Right atrium auricular region (tissue), 2 donors: ENCODE results near the gene HDAC9. TPM values are rescaled to one million over a fixed set of nuclear protein-coding genes. Genes with fewer than 3 reads are reported as not detected.

Experiments used
- DNase-seq: peaks from one replicate; pipeline ENCODE4 v3.0.0-alpha.2; 2019; ENCODE audit warnings: low spot score
- H3K27ac ChIP-seq, 2 donors: fragments of 200-600 bp; sonication (generic); 1 replicate in 1 of 2; 2 replicates in 1 of 2; pipeline ENCODE4 v1.5.1; 2016 to 2019
- H3K27me3 ChIP-seq, 2 donors: fragments of 200-600 bp; sonication (generic); one replicate each; pipeline versions ENCODE4 v1.5.1 to v1.6.0; 2017 to 2019
- H3K36me3 ChIP-seq: fragments of 200-600 bp; sonication (generic); one replicate; pipeline ENCODE4 v1.5.1; 2016
- H3K4me1 ChIP-seq, 2 donors: fragments of 200-600 bp; sonication (generic); one replicate each; pipeline versions ENCODE4 v1.5.1 to v1.6.0; 2017 to 2019
- H3K4me3 ChIP-seq, 2 donors: fragments of 200-600 bp; sonication (generic); 1 replicate in 1 of 2; 2 replicates in 1 of 2; pipeline ENCODE4 v1.5.1; 2017 to 2019; ENCODE audit warnings: mild to moderate bottlenecking in 1 of 2, moderate library complexity in 1 of 2
- H3K9me3 ChIP-seq, 2 donors: fragments of 200-600 bp; sonication (generic); one replicate each; pipeline ENCODE4 v1.5.1; 2019
- total RNA-seq, 2 donors: library from RNA; depleted of rRNA; stranded (reverse); fragments of >200 nt; gene quantifications; one replicate each; pipeline ENCODE4 v1.1.0, GENCODE V29; 2016
- TF ChIP-seq, protein P1 (sequence below), 2 donors: fragments of 200-600 bp; sonication (generic); IDR thresholded peaks; one replicate each; pipeline ENCODE4 v1.5.1; 2019; ENCODE audit warnings: antibody characterized with exemption in 2 of 2

HDAC9 gene
- total RNA-seq, 2 donors from 2014 or later = 16.6 to 28.0 TPM

DNA sequence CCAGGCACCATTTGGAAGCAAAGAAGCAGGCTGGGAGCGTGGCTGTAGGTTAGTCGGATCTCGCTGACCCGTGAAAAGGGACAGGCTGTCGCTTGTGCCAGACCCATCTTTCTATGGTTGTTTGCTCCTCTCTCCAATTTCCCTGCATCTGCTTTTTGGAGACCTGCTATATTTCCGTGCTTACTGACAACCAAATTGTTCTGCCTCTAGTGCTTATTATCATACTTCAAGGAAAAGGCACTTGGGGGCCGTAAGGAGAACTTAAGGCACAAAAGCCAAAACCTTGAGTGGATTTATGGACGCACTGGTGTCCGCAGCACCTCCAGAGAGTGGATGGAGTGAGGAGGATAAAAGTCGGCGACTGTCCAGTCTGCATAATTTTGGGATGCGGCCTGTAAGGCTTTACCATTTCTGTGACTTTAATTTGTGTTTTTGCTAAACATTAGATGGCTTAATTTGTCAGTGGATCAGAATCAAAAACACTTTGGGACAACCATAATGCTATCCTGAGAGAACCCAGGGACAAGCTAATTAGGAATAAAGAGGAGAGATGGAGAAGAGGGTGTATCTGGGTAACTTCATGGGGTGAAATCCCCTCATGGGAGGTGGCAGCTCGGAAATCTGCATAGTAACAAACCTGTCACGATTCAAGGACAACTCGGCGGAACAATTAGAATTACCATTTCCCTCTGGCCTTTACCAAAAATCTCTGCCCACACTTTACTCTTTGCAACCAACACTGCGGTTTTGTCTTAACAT lies 206.7 kb downstream of the HDAC9 start:
- Histone ChIP-seq H3K4me3 (no peak overlapping the region), H3K36me3 (no peaks in the 10 kb centered on the region), H3K27me3 (no peaks in the 10 kb centered on the region), H3K9me3 (no peaks in the 10 kb centered on the region), H3K27ac (no peak overlapping the region), H3K4me1 (peaks cover 0 to 5% of the 10 kb centered on the region in 2 donors)
- DNase-seq = no peak
- TF ChIP-seq, protein P1, sequence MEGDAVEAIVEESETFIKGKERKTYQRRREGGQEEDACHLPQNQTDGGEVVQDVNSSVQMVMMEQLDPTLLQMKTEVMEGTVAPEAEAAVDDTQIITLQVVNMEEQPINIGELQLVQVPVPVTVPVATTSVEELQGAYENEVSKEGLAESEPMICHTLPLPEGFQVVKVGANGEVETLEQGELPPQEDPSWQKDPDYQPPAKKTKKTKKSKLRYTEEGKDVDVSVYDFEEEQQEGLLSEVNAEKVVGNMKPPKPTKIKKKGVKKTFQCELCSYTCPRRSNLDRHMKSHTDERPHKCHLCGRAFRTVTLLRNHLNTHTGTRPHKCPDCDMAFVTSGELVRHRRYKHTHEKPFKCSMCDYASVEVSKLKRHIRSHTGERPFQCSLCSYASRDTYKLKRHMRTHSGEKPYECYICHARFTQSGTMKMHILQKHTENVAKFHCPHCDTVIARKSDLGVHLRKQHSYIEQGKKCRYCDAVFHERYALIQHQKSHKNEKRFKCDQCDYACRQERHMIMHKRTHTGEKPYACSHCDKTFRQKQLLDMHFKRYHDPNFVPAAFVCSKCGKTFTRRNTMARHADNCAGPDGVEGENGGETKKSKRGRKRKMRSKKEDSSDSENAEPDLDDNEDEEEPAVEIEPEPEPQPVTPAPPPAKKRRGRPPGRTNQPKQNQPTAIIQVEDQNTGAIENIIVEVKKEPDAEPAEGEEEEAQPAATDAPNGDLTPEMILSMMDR (IDR thresholded peaks at IDR 0.05) = no peak

DNA sequence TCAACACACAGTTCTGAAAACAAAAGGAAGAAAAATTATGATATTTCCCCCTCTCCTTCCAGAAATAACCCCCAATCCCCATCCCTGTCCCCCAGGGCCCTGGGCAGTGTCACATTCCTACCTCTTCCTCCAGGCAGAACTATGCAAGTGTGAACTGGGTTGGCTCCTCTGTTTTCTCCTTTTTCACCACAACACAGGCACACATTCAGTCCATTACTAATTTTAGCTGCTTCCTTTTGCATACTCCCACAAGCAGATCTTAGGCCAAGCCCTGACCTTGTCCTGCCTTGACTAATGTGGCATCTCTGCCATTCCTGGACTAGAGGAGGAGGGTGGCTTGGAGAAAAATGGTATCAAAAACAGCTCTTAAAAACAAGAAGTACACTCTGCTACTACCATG lies 208.1 kb downstream of the HDAC9 start:
- no peak for DNase-seq
- Histone ChIP-seq H3K36me3 (no peaks in the 10 kb centered on the region), H3K27ac (no peak overlapping the region), H3K27me3 (no peaks in the 10 kb centered on the region), H3K4me3 (no peak overlapping the region), H3K4me1 (peaks cover 0 to 10% of the 10 kb centered on the region in 2 donors), H3K9me3 (no peaks in the 10 kb centered on the region)
- TF ChIP-seq, protein P1 (IDR thresholded peaks at IDR 0.05) = no peak

DNA sequence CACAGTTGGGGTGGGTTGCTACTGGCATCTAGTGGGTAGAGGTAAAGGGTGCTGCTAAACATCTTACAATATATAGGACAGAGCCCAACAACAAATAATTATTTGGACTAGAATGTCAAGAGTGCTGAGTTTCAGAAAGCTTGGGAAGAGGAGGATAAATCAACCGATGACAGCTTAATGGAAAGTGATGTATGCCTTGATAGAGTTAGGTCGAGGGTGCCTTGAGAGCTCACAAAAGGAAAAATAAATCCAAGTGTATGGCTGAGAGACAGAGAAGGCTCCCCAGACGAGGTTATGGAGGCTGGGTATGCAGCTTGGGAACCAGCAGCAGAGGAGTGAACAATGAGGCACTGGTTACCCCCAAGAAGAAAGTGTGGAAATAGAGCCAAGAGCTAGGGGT lies 211.1 kb downstream of the HDAC9 start:
- DNase-seq = no peak
- H3K4me3 ChIP-seq = no peak overlapping the region

GRCh38 chr7:18708204-18708603 lies 212.7 kb downstream of the HDAC9 start:
- H3K4me3 ChIP-seq = no peak overlapping the region
- TF ChIP-seq, protein P1 (IDR thresholded peaks at IDR 0.05) = no peak
- no peak overlapping the region for H3K27ac ChIP-seq
- H3K9me3 ChIP-seq = no peaks in the 10 kb centered on the region
- peaks cover 0 to 10% of the 10 kb centered on the region in 2 donors for H3K4me1 ChIP-seq
- no peaks in the 10 kb centered on the region for H3K36me3 ChIP-seq
- no peaks in the 10 kb centered on the region for H3K27me3 ChIP-seq
- no peak for DNase-seq

More for the DNA sequence above, 211.1 kb downstream of the HDAC9 start:
- Histone ChIP-seq H3K27ac (no peak overlapping the region), H3K36me3 (no peaks in the 10 kb centered on the region), H3K9me3 (no peaks in the 10 kb centered on the region), H3K4me1 (peaks cover 0 to 10% of the 10 kb centered on the region in 2 donors), H3K27me3 (no peaks in the 10 kb centered on the region)
- TF ChIP-seq, protein P1 (IDR thresholded peaks at IDR 0.05) = no peak

GRCh38 chr7:18715988-18716387 lies 220.4 kb downstream of the HDAC9 start:
- no peak for DNase-seq
- H3K27ac ChIP-seq = no peak overlapping the region

More at GRCh38 chr7:18715988-18716387, 220.4 kb downstream of the HDAC9 start:
- no peaks in the 10 kb centered on the region for H3K4me1 ChIP-seq
- TF ChIP-seq, protein P1 (IDR thresholded peaks at IDR 0.05) = no peak
- no peaks in the 10 kb centered on the region for H3K27me3 ChIP-seq
- H3K36me3 ChIP-seq = no peaks in the 10 kb centered on the region
- H3K9me3 ChIP-seq = no peaks in the 10 kb centered on the region
- H3K4me3 ChIP-seq = no peak overlapping the region
